GM18499 (cell line): Measurements from ENCODE around the gene RPL36.
"Not testable (repeated sequence)": the region's sequence is repeated elsewhere in the genome, so short reads cannot be mapped to it uniquely, and the experiment has no call there.

Experiments
- ATAC-seq: cut with Tn5 transposase; IDR thresholded peaks from one replicate; pipeline ENCODE4 v1.9.1; 2021; ENCODE audit warnings: moderate number of reproducible peaks; ENCODE audit not compliant: insufficient read depth, unreplicated experiment

RPL36 gene

GRCh38 chr19:5733172-5733571 is 43.1 kb downstream of the RPL36 start:
- not testable (repeated sequence) for ATAC-seq

DNA sequence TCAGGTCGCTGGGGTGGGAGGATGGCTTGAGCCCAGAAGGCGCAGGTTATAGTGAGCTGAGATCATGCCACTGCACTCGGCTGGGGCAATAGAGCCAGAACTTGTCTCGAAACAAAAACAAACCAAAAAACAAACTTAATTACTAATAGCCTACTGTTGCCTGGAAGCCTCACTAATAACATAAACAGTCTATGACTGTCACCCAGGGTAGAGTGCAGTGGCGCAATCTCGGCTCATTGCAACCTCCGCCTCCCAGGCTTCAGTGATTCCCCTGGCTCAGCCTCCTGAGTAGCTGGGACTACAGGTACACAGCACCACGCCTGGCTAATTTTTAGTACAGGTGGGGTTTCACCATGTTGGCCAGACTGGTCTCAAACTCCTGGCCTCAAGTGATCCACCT is 48.3 kb downstream of the RPL36 start:
- ATAC-seq: no peak
